Parathyroid adenoma (tissue), 2 donors: ENCODE measurements around the gene GULP1.

ENCODE experiments used
- H2AFZ ChIP-seq: fragments of 300-600 bp; sonication (generic); one replicate; pipeline ENCODE4 v1.7.0; 2017; ENCODE audit warnings: antibody characterized with exemption, mild to moderate bottlenecking
- H3K27ac ChIP-seq: fragments of 300-600 bp; sonication (generic); one replicate; pipeline ENCODE4 v1.7.0; 2017
- H3K27me3 ChIP-seq: fragments of 300-600 bp; sonication (generic); one replicate; pipeline ENCODE4 v1.7.0; 2017; ENCODE audit warnings: low read length; ENCODE audit not compliant: control insufficient read depth, insufficient read depth
- H3K36me3 ChIP-seq: fragments of 300-600 bp; sonication (generic); one replicate; pipeline ENCODE4 v1.7.0; 2017; ENCODE audit warnings: low read length; ENCODE audit not compliant: control insufficient read depth, insufficient read depth
- H3K4me1 ChIP-seq: fragments of 300-600 bp; sonication (generic); one replicate; pipeline ENCODE4 v1.7.0; 2017; ENCODE audit warnings: control low read depth
- H3K4me2 ChIP-seq: fragments of 300-600 bp; sonication (generic); one replicate; pipeline ENCODE4 v1.7.0; 2017; ENCODE audit warnings: low read length
- H3K4me3 ChIP-seq: fragments of 300-600 bp; sonication (generic); one replicate; pipeline ENCODE4 v1.7.0; 2017; ENCODE audit warnings: low read depth, low read length
- H3K79me2 ChIP-seq: fragments of 300-600 bp; sonication (generic); one replicate; pipeline ENCODE4 v1.7.0; 2017; ENCODE audit warnings: control low read depth
- H3K9ac ChIP-seq: fragments of 300-600 bp; sonication (generic); one replicate; pipeline ENCODE4 v1.7.0; 2017; ENCODE audit warnings: mild to moderate bottlenecking
- H3K9me3 ChIP-seq: fragments of 300-600 bp; sonication (generic); one replicate; pipeline ENCODE4 v1.7.0; 2017; ENCODE audit warnings: low read length; ENCODE audit not compliant: control insufficient read depth
- TF ChIP-seq, protein P1 (sequence below): fragments of 300-600 bp; sonication (generic); IDR thresholded peaks from one replicate; pipeline ENCODE4 v1.7.0; 2017; ENCODE audit warnings: antibody characterized with exemption, mild to moderate bottlenecking
- donor health status: primary hyperparathyroidism.

The GULP1 gene

DNA sequence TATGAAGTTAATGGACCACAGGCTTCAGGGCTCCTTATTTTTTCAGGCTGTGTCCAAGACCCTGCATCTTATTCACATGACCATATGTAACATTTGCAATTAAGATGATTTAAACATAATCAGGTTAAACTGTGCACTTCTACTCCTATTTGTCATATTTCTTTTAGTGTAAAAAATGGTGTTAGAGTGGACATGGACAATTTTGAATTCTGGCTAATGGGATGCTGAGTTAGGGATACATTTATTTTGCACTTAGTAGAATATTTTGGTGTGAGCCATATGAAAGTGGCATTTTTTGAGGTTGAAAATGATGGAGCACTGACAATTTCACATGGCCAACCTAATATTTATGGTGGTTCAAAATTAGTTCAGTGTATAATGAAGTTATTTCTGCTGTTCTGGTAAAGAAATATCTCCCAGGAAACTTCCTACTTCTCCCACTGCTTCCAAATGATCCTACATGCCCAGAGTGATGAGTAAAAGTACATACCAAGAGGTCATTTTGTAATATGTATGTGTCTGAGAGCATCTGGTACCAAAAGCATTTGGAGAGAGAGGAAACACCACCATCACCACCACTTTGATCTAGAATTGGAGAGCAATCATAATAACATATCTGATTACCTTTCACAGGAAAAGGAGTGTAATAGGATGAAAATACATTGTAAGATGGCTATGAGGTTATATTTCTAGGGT, 36.0 kb downstream of the GULP1 start:
- no peak overlapping the region for H3K27ac ChIP-seq
- H3K27me3 ChIP-seq: no peaks in the 10 kb centered on the region
- no peaks in the 10 kb centered on the region for H3K9me3 ChIP-seq
- no peak overlapping the region for H3K4me2 ChIP-seq
- no peak overlapping the region for H3K4me3 ChIP-seq
- H3K79me2 ChIP-seq: no peaks in the 10 kb centered on the region
- no peak overlapping the region for H2AFZ ChIP-seq
- no peaks in the 10 kb centered on the region for H3K36me3 ChIP-seq
- H3K4me1 ChIP-seq: no peaks in the 10 kb centered on the region
- H3K9ac ChIP-seq: no peak overlapping the region
- TF ChIP-seq, protein P1, sequence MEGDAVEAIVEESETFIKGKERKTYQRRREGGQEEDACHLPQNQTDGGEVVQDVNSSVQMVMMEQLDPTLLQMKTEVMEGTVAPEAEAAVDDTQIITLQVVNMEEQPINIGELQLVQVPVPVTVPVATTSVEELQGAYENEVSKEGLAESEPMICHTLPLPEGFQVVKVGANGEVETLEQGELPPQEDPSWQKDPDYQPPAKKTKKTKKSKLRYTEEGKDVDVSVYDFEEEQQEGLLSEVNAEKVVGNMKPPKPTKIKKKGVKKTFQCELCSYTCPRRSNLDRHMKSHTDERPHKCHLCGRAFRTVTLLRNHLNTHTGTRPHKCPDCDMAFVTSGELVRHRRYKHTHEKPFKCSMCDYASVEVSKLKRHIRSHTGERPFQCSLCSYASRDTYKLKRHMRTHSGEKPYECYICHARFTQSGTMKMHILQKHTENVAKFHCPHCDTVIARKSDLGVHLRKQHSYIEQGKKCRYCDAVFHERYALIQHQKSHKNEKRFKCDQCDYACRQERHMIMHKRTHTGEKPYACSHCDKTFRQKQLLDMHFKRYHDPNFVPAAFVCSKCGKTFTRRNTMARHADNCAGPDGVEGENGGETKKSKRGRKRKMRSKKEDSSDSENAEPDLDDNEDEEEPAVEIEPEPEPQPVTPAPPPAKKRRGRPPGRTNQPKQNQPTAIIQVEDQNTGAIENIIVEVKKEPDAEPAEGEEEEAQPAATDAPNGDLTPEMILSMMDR: no peak

DNA sequence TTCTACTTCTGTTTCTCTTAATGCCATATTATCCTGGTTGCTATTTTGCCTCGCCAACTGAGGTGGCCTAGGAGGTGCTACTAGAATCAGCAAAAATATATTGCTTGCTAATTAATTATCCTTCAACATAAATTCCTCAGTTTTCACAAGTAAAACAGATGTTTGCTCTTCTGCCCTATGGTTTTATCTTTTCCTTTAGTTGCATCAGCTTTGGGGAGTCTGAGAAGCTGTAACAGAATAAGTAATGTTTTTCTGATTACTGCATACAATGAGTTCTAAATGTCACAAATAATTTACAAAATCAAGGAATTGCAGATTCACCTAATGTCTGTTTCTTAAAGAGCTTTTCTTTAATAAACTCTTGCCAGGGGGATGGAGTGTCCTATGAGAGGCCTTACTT, 36.7 kb downstream of the GULP1 start:
- no peaks in the 10 kb centered on the region for H3K27me3 ChIP-seq
- no peak overlapping the region for H3K9ac ChIP-seq
- no peaks in the 10 kb centered on the region for H3K79me2 ChIP-seq
- TF ChIP-seq, protein P1: no peak
- H3K4me2 ChIP-seq: no peak overlapping the region
- no peak overlapping the region for H2AFZ ChIP-seq
- no peaks in the 10 kb centered on the region for H3K4me1 ChIP-seq
- H3K36me3 ChIP-seq: no peaks in the 10 kb centered on the region
- no peaks in the 10 kb centered on the region for H3K9me3 ChIP-seq
- H3K27ac ChIP-seq: no peak overlapping the region
- H3K4me3 ChIP-seq: no peak overlapping the region

GRCh38 chr2:188330316-188331053, 38.8 kb downstream of the GULP1 start:
- H3K79me2 ChIP-seq: no peaks in the 10 kb centered on the region
- H3K9me3 ChIP-seq: no peaks in the 10 kb centered on the region
- H3K36me3 ChIP-seq: no peaks in the 10 kb centered on the region
- H3K9ac ChIP-seq: no peak overlapping the region
- TF ChIP-seq, protein P1: no peak
- no peak overlapping the region for H3K27ac ChIP-seq
- no peaks in the 10 kb centered on the region for H3K4me1 ChIP-seq
- H3K4me2 ChIP-seq: no peak overlapping the region
- H3K4me3 ChIP-seq: no peak overlapping the region
- H2AFZ ChIP-seq: no peak overlapping the region
- no peaks in the 10 kb centered on the region for H3K27me3 ChIP-seq

- H3K9me3 ChIP-seq: no peaks in the 10 kb centered on the region
- no peak overlapping the region for H2AFZ ChIP-seq
- H3K36me3 ChIP-seq: no peaks in the 10 kb centered on the region
- TF ChIP-seq, protein P1: no peak
- H3K4me3 ChIP-seq: no peak overlapping the region
- H3K79me2 ChIP-seq: no peaks in the 10 kb centered on the region
- no peak overlapping the region for H3K4me2 ChIP-seq
- no peak overlapping the region for H3K27ac ChIP-seq
- no peak overlapping the region for H3K9ac ChIP-seq
- H3K4me1 ChIP-seq: no peaks in the 10 kb centered on the region
- no peaks in the 10 kb centered on the region for H3K27me3 ChIP-seq
Observed at GRCh38 chr2:188332619-188333018, 40.9 kb downstream of the GULP1 start.
